ENCODE results near the gene UBQLN1.

UBQLN1 gene

GRCh38 chr9:83669067-83669466 lies 38.7 kb downstream of the UBQLN1 start:
- Mint-ChIP-seq H3K27me3 (ENCODE audit: low read depth) (no peaks in the 10 kb centered on the region), H3K36me3 (ENCODE audit: low read depth) (peaks cover 58% of the 10 kb centered on the region), H3K4me3 (no peak overlapping the region), H3K9me3 (no peaks in the 10 kb centered on the region), H3K27ac (no peak overlapping the region), H3K4me1 (ENCODE audit: low read depth) (peaks cover 1% of the 10 kb centered on the region)
- no peak for DNase-seq (ENCODE audit: low spot score)

- no peak for DNase-seq (ENCODE audit: low spot score)
- H3K4me1 Mint-ChIP-seq (ENCODE audit: low read depth), result peaks cover 1% of the 10 kb centered on the region
- no peaks in the 10 kb centered on the region for H3K27me3 Mint-ChIP-seq (ENCODE audit: low read depth)
- H3K9me3 Mint-ChIP-seq, result no peaks in the 10 kb centered on the region
- peaks cover 54% of the 10 kb centered on the region for H3K36me3 Mint-ChIP-seq (ENCODE audit: low read depth)
- H3K4me3 Mint-ChIP-seq, result no peak overlapping the region
- H3K27ac Mint-ChIP-seq, result no peak overlapping the region
These were observed 42.1 kb downstream of the UBQLN1 start for GRCh38 chr9:83665580-83666200.

GRCh38 chr9:83662933-83663332 lies 44.8 kb downstream of the UBQLN1 start:
- Mint-ChIP-seq H3K4me1 (ENCODE audit: low read depth) (peaks cover 1% of the 10 kb centered on the region), H3K27me3 (ENCODE audit: low read depth) (no peaks in the 10 kb centered on the region), H3K4me3 (no peak overlapping the region), H3K27ac (peak overlapping the region; percentile 26), H3K9me3 (no peaks in the 10 kb centered on the region), H3K36me3 (ENCODE audit: low read depth) (peaks cover 51% of the 10 kb centered on the region)
- DNase-seq (ENCODE audit: low spot score), result no peak

- H3K27ac Mint-ChIP-seq, result no peak overlapping the region
These were observed 50.8 kb downstream of the UBQLN1 start for GRCh38 chr9:83656952-83657351.

GRCh38 chr9:83656032-83656680 lies 51.6 kb downstream of the UBQLN1 start:
- DNase-seq (ENCODE audit: low spot score), result no peak
- Mint-ChIP-seq H3K36me3 (ENCODE audit: low read depth) (peaks cover 49% of the 10 kb centered on the region), H3K4me3 (no peak overlapping the region), H3K27ac (no peak overlapping the region), H3K27me3 (ENCODE audit: low read depth) (no peaks in the 10 kb centered on the region), H3K9me3 (no peaks in the 10 kb centered on the region), H3K4me1 (ENCODE audit: low read depth) (no peaks in the 10 kb centered on the region)

More at GRCh38 chr9:83656952-83657351, 50.8 kb downstream of the UBQLN1 start:
- Mint-ChIP-seq H3K36me3 (ENCODE audit: low read depth) (peaks cover 46% of the 10 kb centered on the region), H3K27me3 (ENCODE audit: low read depth) (no peaks in the 10 kb centered on the region), H3K4me3 (no peak overlapping the region), H3K4me1 (ENCODE audit: low read depth) (no peaks in the 10 kb centered on the region), H3K9me3 (no peaks in the 10 kb centered on the region)
- no peak for DNase-seq (ENCODE audit: low spot score)

GRCh38 chr9:83655433-83655832 lies 52.3 kb downstream of the UBQLN1 start:
- Mint-ChIP-seq H3K27ac (no peak overlapping the region), H3K4me3 (no peak overlapping the region), H3K9me3 (no peaks in the 10 kb centered on the region), H3K27me3 (ENCODE audit: low read depth) (no peaks in the 10 kb centered on the region), H3K4me1 (ENCODE audit: low read depth) (no peaks in the 10 kb centered on the region), H3K36me3 (ENCODE audit: low read depth) (peaks cover 49% of the 10 kb centered on the region)
- DNase-seq (ENCODE audit: low spot score), result no peak

- DNase-seq (ENCODE audit: low spot score), result no peak
- H3K36me3 Mint-ChIP-seq (ENCODE audit: low read depth), result peaks cover 39% of the 10 kb centered on the region
- H3K4me1 Mint-ChIP-seq (ENCODE audit: low read depth), result no peaks in the 10 kb centered on the region
- H3K4me3 Mint-ChIP-seq, result no peak overlapping the region
- H3K9me3 Mint-ChIP-seq, result no peaks in the 10 kb centered on the region
- H3K27me3 Mint-ChIP-seq (ENCODE audit: low read depth), result no peaks in the 10 kb centered on the region
- no peak overlapping the region for H3K27ac Mint-ChIP-seq
These were observed 55.3 kb downstream of the UBQLN1 start for GRCh38 chr9:83652433-83652832.

GRCh38 chr9:83651558-83651957 lies 56.2 kb downstream of the UBQLN1 start:
- H3K36me3 Mint-ChIP-seq (ENCODE audit: low read depth), result peaks cover 39% of the 10 kb centered on the region
- no peak for DNase-seq (ENCODE audit: low spot score)
- no peak overlapping the region for H3K27ac Mint-ChIP-seq
- H3K9me3 Mint-ChIP-seq, result no peaks in the 10 kb centered on the region
- H3K4me3 Mint-ChIP-seq, result no peak overlapping the region
- no peaks in the 10 kb centered on the region for H3K4me1 Mint-ChIP-seq (ENCODE audit: low read depth)
- H3K27me3 Mint-ChIP-seq (ENCODE audit: low read depth), result no peaks in the 10 kb centered on the region

GRCh38 chr9:83649515-83649914 lies 58.2 kb downstream of the UBQLN1 start:
- no peaks in the 10 kb centered on the region for H3K27me3 Mint-ChIP-seq (ENCODE audit: low read depth)
- H3K9me3 Mint-ChIP-seq, result no peaks in the 10 kb centered on the region
- no peak overlapping the region for H3K4me3 Mint-ChIP-seq
- DNase-seq (ENCODE audit: low spot score), result no peak
- no peaks in the 10 kb centered on the region for H3K4me1 Mint-ChIP-seq (ENCODE audit: low read depth)
- peaks cover 31% of the 10 kb centered on the region for H3K36me3 Mint-ChIP-seq (ENCODE audit: low read depth)
- H3K27ac Mint-ChIP-seq, result no peak overlapping the region

- peaks cover 26% of the 10 kb centered on the region for H3K36me3 Mint-ChIP-seq (ENCODE audit: low read depth)
- H3K9me3 Mint-ChIP-seq, result no peaks in the 10 kb centered on the region
- no peaks in the 10 kb centered on the region for H3K27me3 Mint-ChIP-seq (ENCODE audit: low read depth)
- no peaks in the 10 kb centered on the region for H3K4me1 Mint-ChIP-seq (ENCODE audit: low read depth)
- no peak overlapping the region for H3K27ac Mint-ChIP-seq
- H3K4me3 Mint-ChIP-seq, result no peak overlapping the region
- peak; percentile 44 for DNase-seq (ENCODE audit: low spot score)
These were observed 58.7 kb downstream of the UBQLN1 start for GRCh38 chr9:83649080-83649479.

GRCh38 chr9:83646500-83647239 lies 61.1 kb downstream of the UBQLN1 start:
- Mint-ChIP-seq H3K4me3 (no peak overlapping the region), H3K27ac (no peak overlapping the region), H3K4me1 (ENCODE audit: low read depth) (no peaks in the 10 kb centered on the region), H3K27me3 (ENCODE audit: low read depth) (no peaks in the 10 kb centered on the region), H3K36me3 (ENCODE audit: low read depth) (peaks cover 8% of the 10 kb centered on the region), H3K9me3 (no peaks in the 10 kb centered on the region)
- DNase-seq (ENCODE audit: low spot score), result no peak

GRCh38 chr9:83642793-83643192 lies 65.0 kb downstream of the UBQLN1 start:
- Mint-ChIP-seq H3K27ac (no peak overlapping the region), H3K4me1 (ENCODE audit: low read depth) (no peaks in the 10 kb centered on the region), H3K9me3 (no peaks in the 10 kb centered on the region), H3K27me3 (ENCODE audit: low read depth) (no peaks in the 10 kb centered on the region), H3K4me3 (no peak overlapping the region), H3K36me3 (ENCODE audit: low read depth) (no peaks in the 10 kb centered on the region)
- DNase-seq (ENCODE audit: low spot score), result no peak

GRCh38 chr9:83639266-83639665 lies 68.5 kb downstream of the UBQLN1 start:
- Mint-ChIP-seq H3K4me3 (no peak overlapping the region), H3K36me3 (ENCODE audit: low read depth) (no peaks in the 10 kb centered on the region), H3K4me1 (ENCODE audit: low read depth) (peaks cover 2% of the 10 kb centered on the region), H3K27ac (no peak overlapping the region), H3K27me3 (ENCODE audit: low read depth) (no peaks in the 10 kb centered on the region), H3K9me3 (no peaks in the 10 kb centered on the region)
- no peak for DNase-seq (ENCODE audit: low spot score)

- no peak overlapping the region for H3K27ac Mint-ChIP-seq
- no peak for DNase-seq (ENCODE audit: low spot score)
- peaks cover 2% of the 10 kb centered on the region for H3K4me1 Mint-ChIP-seq (ENCODE audit: low read depth)
- H3K27me3 Mint-ChIP-seq (ENCODE audit: low read depth), result no peaks in the 10 kb centered on the region
- H3K9me3 Mint-ChIP-seq, result no peaks in the 10 kb centered on the region
- H3K4me3 Mint-ChIP-seq, result no peak overlapping the region
- H3K36me3 Mint-ChIP-seq (ENCODE audit: low read depth), result peaks cover 4% of the 10 kb centered on the region
These were observed 70.4 kb downstream of the UBQLN1 start for GRCh38 chr9:83637389-83637788.
